PFSK-1 (cell line): Measurements from ENCODE around the gene SHCBP1.

Experiments
- SIN3A ChIP-seq: IDR thresholded peaks from 2 replicates; pipeline ENCODE4 v1.6.1; 2012; ENCODE audit warnings: mild to moderate bottlenecking, low read length, moderate library complexity, borderline replicate concordance; ENCODE audit not compliant: insufficient read depth
- TAF1 ChIP-seq: IDR thresholded peaks from 2 replicates; pipeline ENCODE4 v1.6.1; 2012; ENCODE audit warnings: low read length, control low read depth, borderline replicate concordance; ENCODE audit not compliant: insufficient read depth

GRCh38 chr16:46632778-46633733, 11.9 kb upstream of the SHCBP1 start:
- TF ChIP-seq SIN3A: no peak
- no peak for TF ChIP-seq TAF1
